ENCODE data around the gene FLG. TPM values are rescaled to one million over a fixed set of nuclear protein-coding genes. Genes with fewer than 3 reads are reported as not detected.

Gene FLG
- 0.01 TPM in 2 of 5 replicates, not detected in the others for total RNA-seq (2022; extraction: Qiagen RNA extraction)

DNA sequence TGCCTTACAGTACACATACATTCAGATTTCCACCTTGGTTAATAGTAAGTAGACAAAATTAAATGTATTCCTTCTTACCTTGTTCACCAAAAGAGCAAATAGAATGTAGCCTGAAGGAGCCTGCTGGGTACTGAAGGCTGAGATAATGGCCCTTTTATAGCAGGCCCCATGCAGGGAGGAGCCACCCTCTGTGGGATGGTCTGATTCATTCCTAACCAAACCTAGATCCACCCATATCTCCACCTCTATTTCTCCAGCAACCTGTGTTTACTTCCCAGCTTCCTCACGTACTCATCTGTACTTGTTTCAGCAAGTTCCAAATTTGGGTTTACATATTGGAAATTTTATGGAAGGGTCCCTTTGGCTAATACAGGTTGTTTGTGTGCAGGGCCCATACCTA lies at the start of gene FLG:
Gene FLG, minus strand, starts transcription at position 129 of the 400 bp plus-strand sequence. CDS start 9,783 bp downstream, outside the sequence.

DNA sequence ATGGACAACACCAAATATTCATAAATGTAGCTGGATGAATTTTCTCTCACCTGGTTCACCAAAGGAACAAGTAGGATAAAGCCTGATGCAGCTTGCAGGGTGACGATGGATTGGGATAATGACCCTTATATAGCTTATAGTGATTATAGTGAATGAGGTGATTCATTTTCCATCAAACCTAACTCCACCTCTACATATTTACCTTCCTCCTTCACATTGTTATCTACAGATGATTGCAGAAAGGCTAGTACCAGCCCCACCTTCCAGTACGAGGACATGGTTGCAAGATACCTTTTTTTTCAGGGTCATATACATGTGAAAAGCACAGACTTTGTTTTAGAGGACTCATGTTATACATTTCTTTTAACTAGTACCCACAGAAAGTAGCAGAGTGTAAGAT lies 34.9 kb upstream of the FLG start, which contains the start of gene FLG2:
Gene FLG2, minus strand, starts transcription at position 101 of the 400 bp plus-strand sequence. CDS start 1,122 bp downstream, outside the sequence.

Other genes starting within 250 kb of the FLG start
- not detected in 5 replicates for gene TCHHL1, start 236.2 kb downstream of the FLG start, total RNA-seq (2022; extraction: Qiagen RNA extraction)
- 0.20 to 0.26 TPM (median 0.24 TPM) in 5 replicates for gene TCHH, start 209.8 kb downstream of the FLG start, total RNA-seq (2022; extraction: Qiagen RNA extraction)
- not detected in 5 replicates for gene RPTN, start 166.0 kb downstream of the FLG start, total RNA-seq (2022; extraction: Qiagen RNA extraction)
- gene HRNR, start 101.0 kb downstream of the FLG start, total RNA-seq (2022; extraction: Qiagen RNA extraction): not detected in 5 replicates
- gene FLG2, start 34.8 kb upstream of the FLG start, total RNA-seq (2022; extraction: Qiagen RNA extraction): not detected in 5 replicates
- not detected in 5 replicates for gene CRNN, start 89.0 kb upstream of the FLG start, total RNA-seq (2022; extraction: Qiagen RNA extraction)
- not detected in 5 replicates for gene LCE5A, start 185.6 kb upstream of the FLG start, total RNA-seq (2022; extraction: Qiagen RNA extraction)
- 0.17 to 0.49 TPM (median 0.36 TPM) in 5 replicates for gene CRCT1, start 189.2 kb upstream of the FLG start, total RNA-seq (2022; extraction: Qiagen RNA extraction)
- gene LCE3E, start 241.5 kb upstream of the FLG start, total RNA-seq (2022; extraction: Qiagen RNA extraction): 0.16 to 0.17 TPM in 2 of 5 replicates, not detected in the others

All from A549 treated with CORT108297 at 1 μM for 4 hours (cell line).